GM23338 (cell line): ENCODE measurements around the gene SYNE1. TPM values are rescaled to one million over a fixed set of nuclear protein-coding genes. Genes with fewer than 3 reads are reported as not detected.

ENCODE experiments used
- ATAC-seq: fragments of 200-7000 bp; cut with Tn5 transposase; 3 replicates; pipeline ENCODE4 v1.9.1; 2020
- DNase-seq: peaks from one replicate; pipeline ENCODE4 v3.0.0-alpha.2; 2015; ENCODE audit warnings: low spot score
- H2AFZ ChIP-seq: fragments of 200-600 bp; sonication (generic); 2 replicates; pipeline ENCODE4 v1.8.0; 2016; ENCODE audit warnings: antibody characterized with exemption, mild to moderate bottlenecking, moderate library complexity
- H3F3A ChIP-seq: fragments of 200-600 bp; sonication (generic); replicated peaks from 2 replicates; pipeline ENCODE4 v1.8.0; 2017; ENCODE audit warnings: antibody characterized with exemption, mixed run types, low read depth
- H3K27ac ChIP-seq: fragments of 200-600 bp; sonication (generic); 2 replicates; pipeline ENCODE4 v1.6.1; 2016; ENCODE audit warnings: low read depth
- H3K27me3 ChIP-seq: fragments of 200-600 bp; sonication (generic); 2 replicates; pipeline ENCODE4 v1.8.0; 2016; ENCODE audit warnings: mild to moderate bottlenecking, mixed run types, moderate library complexity; ENCODE audit not compliant: insufficient read depth
- H3K36me3 ChIP-seq: fragments of 200-600 bp; sonication (generic); 2 replicates; pipeline ENCODE4 v1.8.0; 2016; ENCODE audit warnings: mild to moderate bottlenecking; ENCODE audit not compliant: insufficient read depth
- H3K4me1 ChIP-seq: fragments of 200-600 bp; sonication (generic); 2 replicates; pipeline ENCODE4 v1.8.0; 2016; ENCODE audit warnings: mild to moderate bottlenecking, moderate library complexity; ENCODE audit not compliant: insufficient read depth
- H3K4me2 ChIP-seq: fragments of 200-600 bp; sonication (generic); 2 replicates; pipeline ENCODE4 v1.7.1; 2017; ENCODE audit warnings: mixed run types
- H3K4me3 ChIP-seq: fragments of 200-600 bp; sonication (generic); 2 replicates; pipeline ENCODE4 v1.6.1; 2016; ENCODE audit warnings: mixed run types
- H3K79me2 ChIP-seq: fragments of 200-600 bp; sonication (generic); replicated peaks from 2 replicates; pipeline ENCODE4 v1.8.0; 2017; ENCODE audit warnings: mild to moderate bottlenecking; ENCODE audit not compliant: insufficient read depth
- H3K9me2 ChIP-seq: fragments of 200-600 bp; sonication (generic); 2 replicates; pipeline ENCODE4 v1.8.0; 2017; ENCODE audit not compliant: insufficient read depth
- H4K20me1 ChIP-seq: fragments of 200-600 bp; sonication (generic); replicated peaks from 2 replicates; pipeline ENCODE4 v1.8.0; 2017; ENCODE audit warnings: mild to moderate bottlenecking; ENCODE audit not compliant: insufficient read depth
- H3K27ac Mint-ChIP-seq: 2 replicates; pipeline ENCODE4 v1.8.0; 2020; ENCODE audit warnings: inconsistent platforms, mild to moderate bottlenecking, moderate library complexity, mixed read lengths
- H3K27me3 Mint-ChIP-seq: 3 replicates; pipeline ENCODE4 v1.8.0; 2022; ENCODE audit warnings: low read depth, mild to moderate bottlenecking, moderate library complexity, mixed read lengths, inconsistent platforms; ENCODE audit not compliant: insufficient read depth, poor library complexity
- H3K36me3 Mint-ChIP-seq: 3 replicates; pipeline ENCODE4 v1.8.0; 2021; ENCODE audit warnings: low read depth, mild to moderate bottlenecking, inconsistent platforms, moderate library complexity, mixed read lengths
- H3K4me1 Mint-ChIP-seq: 3 replicates; pipeline ENCODE4 v1.8.0; 2020; ENCODE audit warnings: mild to moderate bottlenecking, inconsistent platforms, mixed read lengths
- H3K4me3 Mint-ChIP-seq: 3 replicates; pipeline ENCODE4 v1.8.0; 2021; ENCODE audit warnings: moderate library complexity, mild to moderate bottlenecking, inconsistent platforms, mixed read lengths
- H3K9me3 Mint-ChIP-seq: 3 replicates; pipeline ENCODE4 v1.8.0; 2020; ENCODE audit warnings: moderate library complexity, mild to moderate bottlenecking, inconsistent platforms, mixed read lengths
- EZH2 ChIP-seq: fragments of 200-600 bp; sonication (generic); IDR thresholded peaks from one replicate; pipeline ENCODE4 v1.8.0; 2017; ENCODE audit warnings: antibody characterized with exemption, mild to moderate bottlenecking, low read depth; ENCODE audit not compliant: unreplicated experiment
- JUNB ChIP-seq: IDR thresholded peaks from one replicate; pipeline ENCODE4 v1.6.1; 2016; ENCODE audit warnings: antibody characterized with exemption; ENCODE audit not compliant: unreplicated experiment
- STAT1 ChIP-seq: IDR thresholded peaks from one replicate; pipeline ENCODE4 v1.6.1; 2016; ENCODE audit warnings: antibody characterized with exemption; ENCODE audit not compliant: unreplicated experiment
- polyA plus RNA-seq: library from polyadenylated mRNA; unstranded; fragments of >200 nt; fragmentation: Nextera tagmentation; extraction: Ambion mirVana; gene quantifications from 2 replicates; pipeline ENCODE4 v1.2.1, GENCODE V29; 2016
- total RNA-seq: library from RNA; depleted of rRNA; stranded (reverse); fragments of >200 nt; shearing (Covaris generic); gene quantifications from 2 replicates; pipeline ENCODE4 v1.2.3, GENCODE V29; 2014
- TF ChIP-seq, protein P1 (sequence below): fragments of 250-450 bp; sonication (Bioruptor Pico); IDR thresholded peaks from 2 replicates; pipeline ENCODE4 v1.5.0; 2020; ENCODE audit warnings: mild to moderate bottlenecking, moderate library complexity

SYNE1 gene
- total and polyA plus RNA-seq, 2 experiments from 2014 or later = 3.9 to 13.6 TPM

DNA sequence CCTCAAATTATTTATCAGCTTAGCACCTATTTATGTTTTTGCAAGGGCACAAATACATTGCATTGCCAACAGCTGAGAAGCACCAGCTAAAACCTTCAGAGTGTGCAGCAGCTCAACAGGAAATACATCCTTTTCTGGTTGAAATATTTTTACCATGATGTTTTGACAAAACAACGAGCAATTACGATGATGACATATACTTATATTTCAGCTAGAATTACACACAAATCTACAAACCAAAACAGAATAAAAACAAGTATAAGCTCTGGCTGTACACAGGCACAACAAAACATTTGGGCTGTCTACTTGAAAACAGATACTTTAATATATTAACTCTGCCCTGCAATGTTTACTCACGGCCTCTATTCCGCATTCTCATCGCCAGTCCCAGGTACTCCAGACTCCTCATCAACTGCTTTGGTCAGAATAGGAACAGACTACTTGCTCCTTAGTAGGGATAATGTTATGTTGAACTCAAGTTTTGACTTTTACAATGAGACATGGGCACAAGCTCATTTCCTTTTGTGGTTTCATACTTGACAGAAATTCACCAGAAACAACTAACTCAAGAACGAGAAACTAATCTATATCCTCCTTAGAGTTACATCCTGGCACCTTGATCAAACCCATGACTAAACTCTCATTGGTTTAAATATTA lies 452.1 kb downstream of the SYNE1 start:
- H3K4me1 Mint-ChIP-seq = no peaks in the 10 kb centered on the region
- no peaks in the 10 kb centered on the region for H3K9me3 Mint-ChIP-seq
- H3K27me3 ChIP-seq = no peaks in the 10 kb centered on the region
- H4K20me1 ChIP-seq = no peaks in the 10 kb centered on the region
- no peaks in the 10 kb centered on the region for H3K4me1 ChIP-seq
- no peak overlapping the region for H3K4me3 ChIP-seq
- no peaks in the 10 kb centered on the region for H3K79me2 ChIP-seq
- no peak overlapping the region for H2AFZ ChIP-seq
- no peaks in the 10 kb centered on the region for H3F3A ChIP-seq
- TF ChIP-seq STAT1 = no peak
- TF ChIP-seq, protein P1, sequence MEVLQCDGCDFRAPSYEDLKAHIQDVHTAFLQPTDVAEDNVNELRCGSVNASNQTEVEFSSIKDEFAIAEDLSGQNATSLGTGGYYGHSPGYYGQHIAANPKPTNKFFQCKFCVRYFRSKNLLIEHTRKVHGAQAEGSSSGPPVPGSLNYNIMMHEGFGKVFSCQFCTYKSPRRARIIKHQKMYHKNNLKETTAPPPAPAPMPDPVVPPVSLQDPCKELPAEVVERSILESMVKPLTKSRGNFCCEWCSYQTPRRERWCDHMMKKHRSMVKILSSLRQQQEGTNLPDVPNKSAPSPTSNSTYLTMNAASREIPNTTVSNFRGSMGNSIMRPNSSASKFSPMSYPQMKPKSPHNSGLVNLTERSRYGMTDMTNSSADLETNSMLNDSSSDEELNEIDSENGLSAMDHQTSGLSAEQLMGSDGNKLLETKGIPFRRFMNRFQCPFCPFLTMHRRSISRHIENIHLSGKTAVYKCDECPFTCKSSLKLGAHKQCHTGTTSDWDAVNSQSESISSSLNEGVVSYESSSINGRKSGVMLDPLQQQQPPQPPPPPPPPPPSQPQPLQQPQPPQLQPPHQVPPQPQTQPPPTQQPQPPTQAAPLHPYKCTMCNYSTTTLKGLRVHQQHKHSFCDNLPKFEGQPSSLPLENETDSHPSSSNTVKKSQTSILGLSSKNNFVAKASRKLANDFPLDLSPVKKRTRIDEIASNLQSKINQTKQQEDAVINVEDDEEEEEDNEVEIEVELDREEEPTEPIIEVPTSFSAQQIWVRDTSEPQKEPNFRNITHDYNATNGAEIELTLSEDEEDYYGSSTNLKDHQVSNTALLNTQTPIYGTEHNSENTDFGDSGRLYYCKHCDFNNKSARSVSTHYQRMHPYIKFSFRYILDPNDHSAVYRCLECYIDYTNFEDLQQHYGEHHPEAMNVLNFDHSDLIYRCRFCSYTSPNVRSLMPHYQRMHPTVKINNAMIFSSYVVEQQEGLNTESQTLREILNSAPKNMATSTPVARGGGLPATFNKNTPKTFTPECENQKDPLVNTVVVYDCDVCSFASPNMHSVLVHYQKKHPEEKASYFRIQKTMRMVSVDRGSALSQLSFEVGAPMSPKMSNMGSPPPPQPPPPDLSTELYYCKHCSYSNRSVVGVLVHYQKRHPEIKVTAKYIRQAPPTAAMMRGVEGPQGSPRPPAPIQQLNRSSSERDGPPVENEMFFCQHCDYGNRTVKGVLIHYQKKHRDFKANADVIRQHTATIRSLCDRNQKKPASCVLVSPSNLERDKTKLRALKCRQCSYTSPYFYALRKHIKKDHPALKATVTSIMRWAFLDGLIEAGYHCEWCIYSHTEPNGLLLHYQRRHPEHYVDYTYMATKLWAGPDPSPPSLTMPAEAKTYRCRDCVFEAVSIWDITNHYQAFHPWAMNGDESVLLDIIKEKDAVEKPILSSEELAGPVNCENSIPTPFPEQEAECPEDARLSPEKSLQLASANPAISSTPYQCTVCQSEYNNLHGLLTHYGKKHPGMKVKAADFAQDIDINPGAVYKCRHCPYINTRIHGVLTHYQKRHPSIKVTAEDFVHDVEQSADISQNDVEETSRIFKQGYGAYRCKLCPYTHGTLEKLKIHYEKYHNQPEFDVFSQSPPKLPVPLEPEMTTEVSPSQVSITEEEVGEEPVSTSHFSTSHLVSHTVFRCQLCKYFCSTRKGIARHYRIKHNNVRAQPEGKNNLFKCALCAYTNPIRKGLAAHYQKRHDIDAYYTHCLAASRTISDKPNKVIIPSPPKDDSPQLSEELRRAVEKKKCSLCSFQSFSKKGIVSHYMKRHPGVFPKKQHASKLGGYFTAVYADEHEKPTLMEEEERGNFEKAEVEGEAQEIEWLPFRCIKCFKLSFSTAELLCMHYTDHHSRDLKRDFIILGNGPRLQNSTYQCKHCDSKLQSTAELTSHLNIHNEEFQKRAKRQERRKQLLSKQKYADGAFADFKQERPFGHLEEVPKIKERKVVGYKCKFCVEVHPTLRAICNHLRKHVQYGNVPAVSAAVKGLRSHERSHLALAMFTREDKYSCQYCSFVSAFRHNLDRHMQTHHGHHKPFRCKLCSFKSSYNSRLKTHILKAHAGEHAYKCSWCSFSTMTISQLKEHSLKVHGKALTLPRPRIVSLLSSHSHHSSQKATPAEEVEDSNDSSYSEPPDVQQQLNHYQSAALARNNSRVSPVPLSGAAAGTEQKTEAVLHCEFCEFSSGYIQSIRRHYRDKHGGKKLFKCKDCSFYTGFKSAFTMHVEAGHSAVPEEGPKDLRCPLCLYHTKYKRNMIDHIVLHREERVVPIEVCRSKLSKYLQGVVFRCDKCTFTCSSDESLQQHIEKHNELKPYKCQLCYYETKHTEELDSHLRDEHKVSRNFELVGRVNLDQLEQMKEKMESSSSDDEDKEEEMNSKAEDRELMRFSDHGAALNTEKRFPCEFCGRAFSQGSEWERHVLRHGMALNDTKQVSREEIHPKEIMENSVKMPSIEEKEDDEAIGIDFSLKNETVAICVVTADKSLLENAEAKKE (CRISPR knock-in tag) = no peak
- no peaks in the 10 kb centered on the region for H3K9me2 ChIP-seq
- DNase-seq (no peak), ATAC-seq (no peak)
- H3K27ac Mint-ChIP-seq = no peak overlapping the region
- peaks cover 2% of the 10 kb centered on the region for H3K27me3 Mint-ChIP-seq
- no peaks in the 10 kb centered on the region for H3K36me3 ChIP-seq
- no peaks in the 10 kb centered on the region for H3K36me3 Mint-ChIP-seq
- H3K27ac ChIP-seq = no peak overlapping the region
- H3K4me3 Mint-ChIP-seq = no peak overlapping the region
- H3K4me2 ChIP-seq = no peak overlapping the region

- Mint-ChIP-seq H3K9me3 (no peaks in the 10 kb centered on the region), H3K36me3 (no peaks in the 10 kb centered on the region), H3K4me3 (no peak overlapping the region), H3K27me3 (no peaks in the 10 kb centered on the region), H3K4me1 (no peaks in the 10 kb centered on the region), H3K27ac (no peak overlapping the region)
- ATAC-seq = no peak
- H3K4me3 ChIP-seq = no peak overlapping the region
- TF ChIP-seq EZH2 (no peak), JUNB (no peak)
- H3F3A ChIP-seq = no peaks in the 10 kb centered on the region
- no peak overlapping the region for H2AFZ ChIP-seq
- no peaks in the 10 kb centered on the region for H3K79me2 ChIP-seq
- no peaks in the 10 kb centered on the region for H3K36me3 ChIP-seq
- no peak overlapping the region for H3K4me2 ChIP-seq
- H4K20me1 ChIP-seq = no peaks in the 10 kb centered on the region
- H3K27ac ChIP-seq = no peak overlapping the region
- H3K9me2 ChIP-seq = no peaks in the 10 kb centered on the region
- no peak for DNase-seq
- H3K27me3 ChIP-seq = no peaks in the 10 kb centered on the region
- no peaks in the 10 kb centered on the region for H3K4me1 ChIP-seq
These were observed 452.6 kb downstream of the SYNE1 start for GRCh38 chr6:152184573-152184916.
